ENCODE results near the gene WNK2.

The WNK2 gene

DNA sequence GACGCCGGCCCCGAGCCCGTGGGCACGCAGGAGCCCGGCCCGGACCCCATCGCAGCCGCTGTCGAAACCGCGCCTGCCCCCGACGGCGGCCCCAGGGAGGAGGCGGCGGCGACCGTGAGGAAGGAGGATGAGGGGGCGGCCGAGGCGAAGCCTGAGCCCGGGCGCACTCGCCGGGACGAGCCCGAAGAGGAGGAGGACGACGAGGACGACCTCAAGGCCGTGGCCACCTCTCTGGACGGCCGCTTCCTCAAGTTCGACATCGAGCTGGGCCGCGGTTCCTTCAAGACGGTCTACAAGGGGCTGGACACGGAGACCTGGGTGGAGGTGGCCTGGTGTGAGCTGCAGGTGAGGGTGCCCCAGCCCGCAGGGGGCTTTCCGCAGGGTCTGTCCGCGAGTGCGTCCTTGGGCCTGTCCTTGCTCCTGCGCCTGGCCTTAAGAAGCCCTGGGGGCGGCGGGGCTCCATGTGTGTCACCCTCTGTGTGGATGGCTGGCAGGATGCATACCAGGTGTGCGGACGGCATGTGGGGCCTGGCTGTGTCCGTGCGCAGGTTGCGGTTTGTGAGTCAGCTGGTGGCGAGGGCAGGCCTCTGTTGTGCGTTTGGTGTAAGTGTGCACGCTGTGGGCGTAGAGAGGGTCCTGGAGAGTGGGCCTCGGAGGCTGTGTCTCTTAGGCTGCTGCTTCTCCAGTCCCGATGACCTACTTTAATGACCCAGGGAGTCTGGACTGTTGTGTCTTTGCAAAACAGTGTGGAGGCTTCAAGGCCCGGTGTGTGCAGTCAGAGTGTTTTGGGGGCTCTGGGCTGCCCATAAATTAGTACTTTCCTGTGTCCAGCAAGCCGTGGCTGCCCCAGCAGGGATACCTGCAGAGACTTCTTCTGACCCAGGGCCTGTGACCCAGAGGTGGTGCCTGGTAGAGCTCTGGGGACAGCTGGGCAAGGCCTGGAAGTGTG is 1.6 kb downstream of the WNK2 start:
- DNase-seq (ENCODE audit: low read depth in 2 of 2), result no peak

DNA sequence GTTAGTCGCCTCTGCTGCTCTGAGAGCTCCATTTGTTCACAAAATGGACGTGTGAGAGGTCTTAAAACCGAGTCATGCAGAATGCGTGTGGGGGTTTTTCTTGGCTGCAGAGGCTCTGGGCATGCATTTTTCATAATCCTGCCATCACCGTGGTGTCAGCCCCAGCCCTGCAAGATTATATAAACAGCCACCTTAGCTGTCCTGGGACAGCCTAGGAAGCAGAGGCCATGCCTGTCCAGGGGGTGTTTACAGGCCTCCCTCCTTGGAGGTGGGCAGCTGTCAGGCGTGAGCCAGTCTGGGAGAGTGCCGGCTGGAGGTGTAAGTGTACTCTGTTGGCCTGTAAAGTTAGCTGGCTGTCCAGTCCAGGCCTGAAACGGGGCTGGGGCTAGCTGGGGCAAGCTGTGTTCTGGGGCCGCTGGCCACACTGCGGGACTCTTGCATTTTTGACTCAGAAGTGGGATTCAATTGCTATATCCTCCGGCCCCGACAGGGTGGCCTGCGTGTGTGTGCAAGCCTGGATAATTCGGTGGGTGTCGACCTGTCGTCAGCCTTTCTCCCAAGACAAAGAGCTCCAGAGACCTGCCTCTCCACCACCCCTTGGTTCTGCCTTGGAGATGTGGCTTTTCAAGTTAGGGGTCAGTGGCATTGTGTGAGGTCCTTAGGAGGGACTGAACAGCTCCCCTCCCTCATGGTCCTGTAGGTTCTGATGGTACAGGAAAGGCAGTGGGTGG is 2.4 kb downstream of the WNK2 start:
- no peak for DNase-seq (ENCODE audit: low read depth in 2 of 2)

DNA sequence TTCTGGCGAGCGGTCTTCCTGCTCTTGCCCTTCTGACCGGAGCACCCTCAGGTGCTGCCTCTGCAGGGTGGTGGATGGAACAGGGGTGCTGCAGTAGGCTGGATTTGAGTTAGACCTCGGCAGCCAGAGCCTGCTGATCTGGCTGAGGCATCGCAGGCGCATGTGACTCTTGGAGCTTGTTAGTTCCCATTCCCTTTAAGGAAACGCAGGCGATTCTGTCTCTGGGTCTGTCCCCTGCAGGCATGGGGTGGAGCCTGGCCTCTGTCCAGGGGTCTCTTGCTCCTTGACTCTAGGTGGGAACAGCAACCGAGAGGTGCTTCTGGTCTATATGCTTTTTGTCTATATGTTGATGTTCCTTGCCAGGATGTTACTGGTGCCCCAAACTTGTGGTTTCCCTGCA is 3.1 kb downstream of the WNK2 start:
- DNase-seq (ENCODE audit: low read depth in 2 of 2), result no peak

DNA sequence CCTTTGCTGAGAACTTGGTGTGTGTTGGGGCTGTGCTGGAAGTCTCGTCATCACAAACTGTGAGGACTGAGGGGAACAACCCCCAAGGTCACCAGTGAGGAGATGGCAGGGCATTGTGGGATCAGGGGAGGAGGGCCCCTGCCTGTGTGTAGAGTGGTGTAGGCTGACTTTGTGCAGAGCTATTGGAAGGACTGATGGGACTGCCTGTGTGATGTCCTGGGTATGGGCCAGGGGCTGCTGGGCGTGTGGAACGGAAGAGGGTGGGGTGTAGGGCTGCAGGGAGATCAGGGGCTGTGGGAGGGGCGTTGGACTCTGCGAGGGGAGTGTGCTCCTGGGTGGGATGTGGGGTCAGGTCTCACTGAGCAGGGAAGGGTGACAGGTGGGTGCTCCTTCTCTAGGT is 3.6 kb downstream of the WNK2 start:
- no peak for DNase-seq (ENCODE audit: low read depth in 2 of 2)

DNA sequence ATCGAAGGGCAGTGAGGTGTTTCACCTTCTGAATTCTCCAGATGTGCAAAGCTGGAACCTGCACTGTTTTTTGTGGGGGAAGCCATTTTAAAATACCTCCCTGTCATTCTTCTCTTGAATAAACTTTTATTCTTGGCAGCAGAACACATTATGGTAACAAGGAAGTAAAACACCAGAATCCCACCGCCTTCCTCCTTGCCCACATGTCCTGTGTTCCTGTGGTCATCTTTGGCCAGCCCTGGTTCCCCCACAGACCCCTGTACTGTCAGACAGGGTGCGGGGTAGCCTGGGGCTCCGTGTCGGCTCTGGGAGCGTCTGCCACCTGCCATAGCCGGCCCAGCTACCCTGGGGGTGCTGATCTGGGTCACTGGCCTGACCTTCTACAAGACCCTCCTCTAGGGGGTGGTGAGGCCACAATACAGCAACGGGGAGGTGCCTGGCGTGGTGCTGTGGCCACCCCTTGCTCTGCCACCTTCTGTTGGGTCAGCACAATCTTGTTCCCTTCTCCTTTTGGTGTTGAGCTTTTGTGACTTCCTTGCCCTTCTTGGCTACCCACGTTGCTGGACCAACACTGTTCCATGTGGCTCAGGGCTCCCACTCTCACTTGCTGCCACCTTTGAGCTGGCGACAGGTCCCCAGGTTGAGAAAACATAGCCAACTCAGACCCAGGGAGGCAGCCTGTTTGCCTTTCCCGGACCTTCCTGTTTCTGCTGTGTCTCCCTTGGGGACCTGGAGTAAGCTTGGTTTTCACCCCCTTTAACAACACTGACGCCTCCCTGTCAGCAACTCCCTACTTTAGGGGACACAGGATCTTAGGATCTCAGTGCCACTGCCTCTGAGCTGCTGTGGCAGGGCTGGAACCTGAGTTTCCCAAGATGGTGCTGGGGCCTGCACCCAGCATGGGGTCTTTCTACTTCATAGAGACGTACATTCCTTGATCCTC is 4.8 kb downstream of the WNK2 start:
- DNase-seq (ENCODE audit: low read depth in 2 of 2), result no peak

DNA sequence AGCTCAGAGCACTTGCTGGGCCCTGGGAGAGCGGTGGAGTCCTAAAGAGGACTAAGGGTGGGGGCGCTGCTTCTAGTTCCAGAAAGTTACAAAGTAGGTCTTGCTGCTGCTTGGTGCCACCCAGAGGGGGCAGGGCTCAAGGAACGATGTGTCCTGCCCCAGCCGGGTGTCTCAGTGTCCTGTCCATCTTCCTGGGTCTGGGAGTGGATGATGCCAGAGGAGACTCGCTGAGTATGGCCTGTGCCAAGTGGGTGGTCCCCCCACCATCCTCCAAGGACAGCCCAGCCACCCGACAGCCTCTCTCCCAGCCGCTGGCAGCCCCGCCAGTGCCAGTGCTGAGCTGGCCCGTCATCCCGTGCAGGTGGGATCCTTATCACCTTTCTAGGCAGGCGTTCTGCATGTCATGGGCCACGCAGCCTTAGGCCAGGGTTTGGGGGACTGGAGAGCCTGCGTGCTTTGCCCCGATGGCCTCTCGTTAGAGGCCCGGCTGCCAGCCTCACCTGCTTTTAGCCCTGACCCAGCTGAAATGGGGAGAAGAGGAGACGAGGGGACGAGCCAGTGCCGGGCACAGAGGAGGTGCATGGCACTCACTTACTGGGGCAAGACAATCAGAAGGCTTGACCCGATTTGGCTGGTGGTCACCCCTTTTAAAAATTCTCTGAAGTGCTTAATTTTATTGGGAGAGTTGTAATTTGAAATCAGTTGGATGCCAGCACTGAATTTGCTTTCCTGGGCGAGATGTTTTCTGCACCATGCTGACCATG is 5.6 kb downstream of the WNK2 start:
- DNase-seq (ENCODE audit: low read depth in 2 of 2), result no peak

DNA sequence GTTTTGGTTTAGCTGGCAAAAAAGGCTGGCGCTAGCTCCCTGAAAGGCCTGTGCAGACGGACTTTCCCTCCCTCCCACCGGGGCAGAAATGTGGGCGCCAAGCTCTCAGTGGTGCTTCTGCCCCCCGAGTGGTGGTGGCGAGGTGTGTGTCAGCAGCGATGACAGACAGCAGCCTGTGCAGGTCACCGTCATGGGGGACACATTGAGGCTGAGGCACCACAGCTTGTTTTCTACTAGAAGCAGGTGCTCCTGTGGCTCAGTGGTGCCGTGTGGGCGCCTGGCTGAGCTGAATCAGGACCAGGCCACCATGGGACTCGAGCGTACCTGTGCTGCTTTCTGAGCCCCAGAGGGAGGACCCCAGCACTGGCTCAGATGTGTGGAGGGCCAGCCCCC is 6.2 kb downstream of the WNK2 start:
- DNase-seq (ENCODE audit: low read depth in 2 of 2), result no peak

DNA sequence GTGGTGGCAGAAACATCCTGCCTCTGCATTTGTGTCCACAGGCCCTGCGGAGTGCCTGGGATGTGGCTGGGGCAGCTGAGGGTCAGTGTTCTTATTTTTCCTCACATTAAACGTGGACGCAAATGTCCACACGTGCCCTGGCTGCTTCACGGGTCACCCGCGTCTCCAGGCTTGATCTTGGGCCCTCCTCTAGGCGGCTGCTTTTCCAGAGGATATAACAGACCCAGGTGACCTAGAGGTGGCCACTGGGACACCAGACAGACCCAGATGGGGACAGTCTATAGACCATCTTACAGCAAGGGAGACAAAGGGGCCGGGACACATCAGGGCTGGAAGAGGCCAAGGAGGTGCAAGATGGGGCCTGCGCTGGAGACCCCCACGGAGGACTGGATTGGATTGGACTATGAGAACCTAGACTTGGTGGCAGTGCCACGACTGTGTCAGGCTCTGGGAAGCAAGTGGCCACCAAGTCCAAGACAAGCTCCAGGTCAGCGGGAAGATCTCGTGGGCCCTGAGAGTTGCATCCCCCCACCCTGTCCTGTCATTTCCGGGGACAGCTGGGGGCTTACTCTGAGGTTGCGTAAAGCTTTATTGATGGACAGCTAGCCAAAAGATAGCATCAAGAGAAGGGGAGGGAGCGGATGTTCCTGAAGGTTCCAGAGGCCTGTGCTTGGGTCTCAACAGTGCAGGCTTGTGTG is 6.9 kb downstream of the WNK2 start:
- DNase-seq (ENCODE audit: low read depth in 2 of 2), result no peak

DNA sequence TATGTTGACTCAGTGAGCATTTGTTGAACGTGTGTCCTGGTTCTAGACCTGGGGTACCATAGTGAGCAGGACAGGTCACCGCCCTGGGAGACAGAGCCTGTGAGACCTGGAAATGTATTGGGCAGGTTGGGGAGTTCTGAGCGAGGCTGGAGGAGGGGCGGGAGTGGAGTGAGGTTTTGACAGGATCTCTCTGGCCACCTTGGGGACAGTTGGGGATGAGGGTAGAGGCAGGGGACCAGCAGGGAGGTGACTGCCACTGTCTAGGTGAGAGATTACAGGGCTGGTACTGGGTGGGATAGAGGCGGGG is 7.4 kb downstream of the WNK2 start:
- DNase-seq (ENCODE audit: low read depth in 2 of 2), result no peak

DNA sequence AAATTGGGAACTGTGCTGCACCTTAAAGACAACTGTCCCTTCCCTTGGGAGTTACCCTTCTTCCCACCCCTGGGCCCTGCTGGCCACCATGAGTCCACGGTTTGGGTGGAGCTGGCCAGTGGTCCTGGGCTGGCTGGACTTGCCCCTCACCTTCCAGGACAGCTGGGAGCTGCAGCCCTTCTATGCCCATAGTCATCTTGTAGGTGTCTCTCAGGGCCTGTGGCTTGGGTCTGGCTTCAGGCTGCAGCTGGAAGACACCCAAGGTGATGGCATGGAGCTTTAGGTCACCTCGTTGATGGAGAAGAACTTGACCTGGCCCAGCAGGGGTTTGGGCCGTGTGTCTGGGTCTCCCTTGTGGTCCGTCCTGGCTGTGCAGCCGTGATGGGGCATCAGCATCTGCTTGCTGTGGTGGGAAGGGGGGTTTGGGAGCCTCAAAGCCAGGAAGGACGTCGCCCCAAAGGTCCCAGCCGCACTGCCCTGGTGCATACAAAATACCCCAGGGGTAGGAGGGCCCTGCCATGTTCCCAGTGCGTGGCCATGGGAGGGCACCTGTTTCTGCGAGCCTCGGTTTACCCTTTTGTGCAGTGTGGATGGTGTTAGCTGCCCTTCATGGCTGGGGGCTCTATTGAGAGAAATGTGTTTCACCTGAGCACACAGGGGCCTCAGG is 8.9 kb downstream of the WNK2 start:
- DNase-seq (ENCODE audit: low read depth in 2 of 2), result no peak

DNA sequence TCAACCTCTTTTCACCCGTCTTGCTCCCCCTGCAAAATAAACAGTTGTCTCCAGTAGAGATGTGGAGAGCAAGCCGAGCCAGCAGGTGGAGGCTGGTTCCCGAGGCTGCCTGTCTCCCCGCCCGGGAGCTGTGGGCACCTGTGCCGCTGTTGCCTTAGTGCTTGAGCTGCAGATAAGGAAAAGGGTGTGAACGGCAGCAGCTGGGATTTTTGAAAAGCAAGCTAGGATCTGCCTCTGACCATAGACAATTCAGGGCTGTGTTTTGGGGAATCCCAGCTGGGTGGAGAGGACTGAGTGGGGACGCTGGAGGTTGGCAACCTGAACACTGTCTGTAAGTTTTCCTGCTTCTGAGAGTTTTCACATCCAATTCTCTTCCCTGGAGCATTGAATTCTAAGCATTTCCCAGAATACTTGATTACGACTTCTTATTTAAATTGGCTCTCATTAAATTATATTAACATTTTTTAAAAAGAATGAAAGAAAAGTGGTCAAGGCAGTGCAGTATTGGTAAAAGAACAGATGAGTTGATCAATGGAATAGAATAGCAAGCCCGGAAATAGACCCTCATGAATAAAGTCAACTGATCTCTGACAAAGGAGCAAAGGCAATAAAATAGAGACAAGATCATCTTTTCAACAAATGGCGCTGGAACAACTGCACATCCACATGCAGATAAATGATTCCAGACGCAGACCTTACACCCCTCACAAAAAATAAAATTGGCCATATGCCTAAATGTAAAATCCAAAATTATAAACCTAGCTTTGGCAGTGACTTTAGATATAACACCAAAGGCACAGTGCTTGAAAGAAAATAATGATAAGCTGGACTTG is 9.7 kb downstream of the WNK2 start:
- DNase-seq (ENCODE audit: low read depth in 2 of 2), result no peak

DNA sequence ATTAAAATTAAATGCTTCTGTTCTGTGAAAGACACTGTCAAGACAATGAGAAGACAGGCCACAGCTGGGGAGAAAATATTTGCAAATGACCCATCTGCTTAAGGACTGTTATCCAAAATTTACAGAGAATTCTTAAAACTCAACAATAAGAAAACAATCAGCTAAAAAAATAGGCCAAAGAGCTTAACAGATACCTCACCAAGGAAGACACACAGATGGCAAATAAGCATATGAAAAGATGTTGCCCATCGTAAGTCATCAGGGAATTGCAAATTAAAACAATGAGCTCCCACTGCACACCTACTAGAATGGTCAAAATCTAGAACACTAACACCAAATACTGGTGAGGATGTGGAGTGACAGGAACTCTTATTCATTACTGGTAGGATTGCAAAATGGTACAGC is 10.3 kb downstream of the WNK2 start:
- no peak for DNase-seq (ENCODE audit: low read depth in 2 of 2)

DNA sequence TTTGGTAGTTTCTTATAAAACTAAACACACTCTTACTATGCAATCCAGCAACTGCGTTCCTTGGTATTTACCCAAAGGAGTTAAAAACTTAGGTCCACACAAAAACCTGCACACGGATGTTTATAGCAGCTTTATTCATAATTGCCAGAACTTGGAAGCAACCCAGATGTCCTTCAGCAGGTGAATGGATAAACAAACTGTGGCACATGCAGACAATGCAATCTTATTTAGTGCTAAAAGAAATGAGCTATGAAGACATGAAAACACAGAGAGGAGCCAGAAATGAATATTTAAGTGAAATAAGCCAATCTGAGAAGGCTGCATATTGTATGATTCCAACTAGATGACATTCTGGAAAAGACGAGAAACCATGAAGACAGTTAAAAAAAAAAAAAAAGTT is 10.7 kb downstream of the WNK2 start:
- DNase-seq (ENCODE audit: low read depth in 2 of 2), result no peak

DNA sequence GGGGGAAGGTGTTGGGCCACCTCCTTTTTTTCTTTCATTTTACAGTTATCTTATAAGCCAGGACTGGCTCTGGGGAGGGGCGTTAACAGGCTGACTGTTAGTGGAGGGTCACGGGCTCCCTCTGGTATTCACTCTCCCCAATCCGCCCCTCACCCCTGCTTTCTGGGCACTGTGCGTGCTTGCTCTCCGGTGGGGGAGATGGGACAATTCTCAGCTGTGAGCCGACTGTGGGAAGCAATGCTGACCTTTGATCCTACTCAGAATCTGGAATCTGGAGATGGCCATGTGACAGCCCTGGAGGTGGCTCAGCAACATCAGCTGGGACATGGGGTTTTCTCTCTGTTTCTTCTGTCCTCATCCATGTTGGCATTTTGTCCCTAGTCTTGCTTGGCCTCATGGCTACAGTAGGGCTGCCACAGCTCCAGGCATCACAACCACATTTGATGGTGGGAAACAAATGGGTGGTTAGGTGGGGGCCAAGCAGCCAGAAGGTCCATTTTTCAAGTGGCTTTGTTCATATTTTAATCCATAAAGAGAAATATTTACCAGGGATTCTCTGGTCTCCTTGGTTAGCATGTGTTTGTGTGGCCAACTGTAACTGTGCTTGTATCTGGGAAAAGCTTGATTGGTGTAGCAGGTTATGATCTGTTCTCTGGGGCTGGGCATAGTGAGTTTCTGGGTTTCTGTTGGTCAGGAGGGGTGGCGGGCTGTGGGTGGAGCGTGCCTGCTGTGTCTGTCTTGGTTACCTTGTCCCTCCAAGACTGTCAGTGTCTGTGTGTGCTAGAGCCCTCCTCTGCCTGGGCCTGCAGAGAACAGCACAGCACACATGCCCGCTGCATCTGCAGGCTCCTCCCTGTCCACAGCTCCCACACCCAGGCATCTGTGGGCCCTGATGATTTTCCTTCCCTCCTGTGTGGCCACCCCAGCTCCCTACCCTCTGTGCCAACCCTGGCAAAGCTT is 12.4 kb downstream of the WNK2 start:
- no peak for DNase-seq (ENCODE audit: low read depth in 2 of 2)

DNA sequence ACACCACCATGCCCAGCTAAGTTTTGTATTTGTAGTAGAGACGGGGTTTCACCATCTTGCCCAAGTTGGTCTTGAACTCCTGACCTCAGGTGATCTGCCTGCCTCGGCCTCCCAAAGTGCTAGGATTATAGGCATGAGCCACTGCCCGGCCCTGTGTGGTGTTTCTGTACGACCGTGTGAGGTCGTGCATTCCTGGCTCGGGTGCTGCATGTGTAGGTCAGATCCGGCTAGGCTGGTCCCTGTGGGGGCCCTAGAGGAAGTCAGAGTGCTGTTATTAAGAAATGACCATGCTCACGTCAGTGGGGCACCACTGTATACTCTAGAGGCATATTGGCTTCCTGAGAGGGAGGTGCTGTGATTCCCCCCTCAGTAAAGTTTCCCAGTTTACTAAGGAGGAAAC is 13.7 kb downstream of the WNK2 start:
- DNase-seq (ENCODE audit: low read depth in 2 of 2), result no peak

DNA sequence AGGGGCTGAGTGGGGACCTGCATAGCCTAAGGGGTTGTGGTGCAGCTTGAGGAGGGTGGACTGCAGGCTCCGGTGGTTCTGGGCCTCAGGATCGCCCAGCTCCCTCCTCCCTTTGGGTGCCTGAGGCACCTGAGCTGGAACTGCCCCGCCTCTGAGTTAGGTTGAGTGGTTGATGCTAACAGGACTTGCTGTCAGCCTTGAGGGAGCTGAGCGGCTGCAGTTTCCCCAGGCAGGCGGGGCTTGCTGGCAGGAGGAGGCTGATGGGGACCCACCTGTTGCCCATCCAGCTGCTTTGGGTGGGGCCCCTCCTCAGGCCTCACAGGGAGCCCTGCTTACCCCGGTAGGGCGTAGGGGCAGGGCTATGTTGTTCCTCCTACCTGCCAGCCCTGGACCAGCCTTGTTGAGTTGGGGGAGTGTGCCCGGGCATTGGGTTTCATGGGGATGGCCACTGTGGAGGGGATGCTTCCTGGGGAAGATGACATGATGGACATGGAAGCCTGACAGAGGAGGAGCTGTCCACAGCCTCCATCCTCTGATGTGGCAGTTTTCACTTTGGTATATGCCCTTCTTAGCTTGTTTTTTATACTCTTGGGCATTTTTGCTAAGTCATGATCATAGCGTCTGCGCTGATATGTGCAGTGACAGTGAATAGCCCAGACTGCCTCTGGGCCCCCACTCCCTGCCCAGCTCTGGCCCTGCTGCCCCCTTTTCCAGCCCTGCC is 14.3 kb downstream of the WNK2 start:
- DNase-seq (ENCODE audit: low read depth in 2 of 2), result no peak

DNA sequence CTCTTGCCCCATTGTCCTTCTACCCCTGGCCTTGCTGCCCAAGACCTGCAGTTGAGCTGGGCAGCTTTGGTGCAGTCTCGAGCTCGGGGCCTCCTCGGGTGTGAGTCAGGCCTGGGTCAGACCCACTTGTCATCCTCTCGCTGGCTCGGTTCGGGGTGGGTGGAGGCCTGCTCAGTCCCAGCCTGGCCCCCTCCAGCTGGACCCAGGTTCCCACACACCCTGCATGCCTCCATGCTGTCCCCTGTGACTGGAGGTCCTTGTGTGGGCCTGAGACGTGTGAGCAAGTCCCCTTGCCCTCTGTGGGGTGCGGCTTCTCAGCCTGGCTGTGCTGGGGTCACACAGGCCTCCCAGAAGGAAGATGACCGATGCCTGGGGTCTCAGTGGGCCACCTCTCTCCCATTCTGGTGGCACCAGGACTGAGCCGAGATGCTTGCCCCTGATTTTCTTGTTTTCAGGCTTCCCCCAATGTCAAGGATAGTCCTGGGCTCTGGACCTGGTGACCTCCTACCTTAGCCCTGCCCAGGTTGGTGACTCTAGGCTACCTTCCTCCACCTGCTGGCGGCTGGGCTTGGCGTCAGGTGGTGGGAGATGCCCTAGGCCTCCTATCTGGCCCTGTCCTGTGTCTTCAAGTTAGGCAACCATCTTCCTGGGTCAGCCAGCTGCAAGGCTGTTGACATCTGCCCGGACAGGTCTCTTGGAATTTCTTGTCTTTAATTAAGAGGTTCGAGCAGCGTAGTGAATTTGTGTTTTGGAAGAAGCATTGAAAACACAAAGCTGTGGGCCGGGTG is 15.1 kb downstream of the WNK2 start:
- DNase-seq (ENCODE audit: low read depth in 2 of 2), result no peak

All from stimulated activated CD4-positive, alpha-beta T cell treated with anti-CD3 and anti-CD28 coated beads, Interleukin-1b, Interleukin-23, amount 100 ng/mL, for 4 hours (primary cell).